ENCODE data around the gene TXNDC16.
"Not testable (repeated sequence)": the region's sequence is repeated elsewhere in the genome, so short reads cannot be mapped to it uniquely, and the experiment has no call there.

The TXNDC16 gene

DNA sequence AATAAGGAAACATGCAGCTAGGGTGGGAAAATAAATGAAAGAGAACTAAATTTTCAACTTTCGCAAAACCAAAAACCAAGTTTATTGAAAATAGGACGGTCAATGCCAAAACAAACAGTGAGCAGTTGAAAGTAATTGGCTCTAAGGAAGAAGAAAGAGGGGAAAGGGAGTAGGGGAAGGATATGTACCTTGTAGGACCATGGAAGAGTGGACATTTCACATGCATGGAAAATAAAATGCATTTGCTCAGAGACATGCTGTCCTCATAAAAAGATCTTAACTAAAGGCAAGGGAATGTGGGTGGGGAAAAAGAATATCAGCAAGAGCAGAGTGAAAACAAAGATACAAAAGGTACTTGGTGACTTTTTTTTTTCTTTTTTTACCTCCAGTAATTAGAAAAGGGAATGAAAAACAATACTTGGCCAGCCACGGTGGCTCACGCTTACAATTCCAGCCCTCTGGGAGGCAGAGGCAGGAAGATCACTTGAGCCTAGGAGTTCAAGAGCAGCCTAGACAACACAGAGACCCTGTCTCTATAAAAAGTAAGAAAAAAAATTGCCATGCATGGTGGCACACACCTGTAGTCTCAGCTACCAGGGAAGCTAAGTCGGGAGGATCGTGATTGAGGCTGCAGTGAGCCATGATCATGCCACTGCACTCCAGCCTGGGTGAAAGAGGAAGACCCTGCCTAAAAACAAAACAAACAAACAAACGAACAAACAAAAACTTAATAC lies 6.6 kb downstream of the TXNDC16 start:
- DNase-seq (ENCODE audit: low read depth in 2 of 3, low spot score in 1 of 3), result no peak

DNA sequence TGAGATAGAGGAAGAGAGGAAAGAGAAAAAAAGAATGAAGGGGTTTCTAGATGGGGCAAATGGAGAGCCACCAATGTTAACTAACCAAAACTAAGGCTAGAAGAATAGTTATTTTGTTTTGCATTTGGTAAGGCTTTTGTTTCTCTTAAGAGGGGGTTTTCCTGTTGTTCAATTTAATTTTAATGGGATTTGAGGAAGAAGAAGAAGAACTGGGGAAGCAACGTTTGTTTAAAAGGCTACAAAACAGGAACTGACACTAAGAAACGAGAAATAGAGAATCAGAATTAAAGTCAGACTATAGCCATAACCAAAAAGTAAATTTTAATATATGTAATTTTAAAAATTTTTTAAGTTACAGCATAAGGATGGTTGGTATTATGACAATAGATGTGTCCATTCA lies 13.7 kb downstream of the TXNDC16 start:
- no peak for DNase-seq (ENCODE audit: low read depth in 2 of 3, low spot score in 1 of 3)

DNA sequence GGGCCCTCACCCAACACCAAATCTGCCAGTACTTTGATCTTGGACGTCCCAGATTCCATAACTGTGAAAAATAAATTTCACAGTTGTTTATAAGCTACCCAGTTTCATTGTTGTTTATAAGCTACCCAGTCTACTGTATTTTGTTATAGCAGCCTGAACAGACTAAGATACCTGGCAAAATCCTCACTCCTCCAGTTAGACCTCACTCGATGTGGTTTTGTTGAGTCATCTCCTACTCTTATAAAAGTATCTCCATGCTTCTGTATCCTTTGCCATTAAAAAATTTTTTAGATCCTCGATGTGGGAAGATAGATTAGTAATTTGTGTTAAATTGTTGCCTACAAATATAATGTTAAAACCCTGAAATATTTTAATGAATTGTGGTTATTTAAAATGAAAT lies 16.0 kb downstream of the TXNDC16 start:
- DNase-seq (ENCODE audit: low read depth in 2 of 3, low spot score in 1 of 3), result no peak

GRCh38 chr14:52531481-52531880 lies 20.8 kb downstream of the TXNDC16 start:
- DNase-seq (ENCODE audit: low read depth in 2 of 3, low spot score in 1 of 3), result no peak

- DNase-seq (ENCODE audit: low read depth in 2 of 3, low spot score in 1 of 3), result no peak
Observed at GRCh38 chr14:52527052-52527451, 25.3 kb downstream of the TXNDC16 start.

- no peak for DNase-seq (ENCODE audit: low read depth in 2 of 3, low spot score in 1 of 3)
Observed at GRCh38 chr14:52522581-52523345, 29.5 kb downstream of the TXNDC16 start.

DNA sequence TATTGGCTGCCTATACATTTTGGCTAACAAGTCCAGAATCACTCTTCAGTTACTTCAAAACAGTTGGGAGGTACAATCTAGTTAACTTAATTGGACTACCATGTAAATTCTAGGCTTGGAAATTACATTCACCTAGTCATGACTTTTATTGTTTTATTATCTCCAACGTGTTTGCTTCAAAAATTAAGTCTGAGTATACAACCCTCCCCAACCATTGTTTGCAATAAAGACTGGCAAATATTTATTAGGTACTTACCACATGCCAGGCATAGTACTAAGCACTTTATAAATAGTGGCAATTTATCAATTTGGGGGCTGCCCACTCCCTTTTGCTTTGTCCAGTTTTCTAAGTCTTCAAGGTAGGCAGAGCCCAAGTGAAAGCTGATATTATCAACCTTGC lies 30.3 kb downstream of the TXNDC16 start:
- DNase-seq (ENCODE audit: low read depth in 2 of 3, low spot score in 1 of 3), result no peak

DNA sequence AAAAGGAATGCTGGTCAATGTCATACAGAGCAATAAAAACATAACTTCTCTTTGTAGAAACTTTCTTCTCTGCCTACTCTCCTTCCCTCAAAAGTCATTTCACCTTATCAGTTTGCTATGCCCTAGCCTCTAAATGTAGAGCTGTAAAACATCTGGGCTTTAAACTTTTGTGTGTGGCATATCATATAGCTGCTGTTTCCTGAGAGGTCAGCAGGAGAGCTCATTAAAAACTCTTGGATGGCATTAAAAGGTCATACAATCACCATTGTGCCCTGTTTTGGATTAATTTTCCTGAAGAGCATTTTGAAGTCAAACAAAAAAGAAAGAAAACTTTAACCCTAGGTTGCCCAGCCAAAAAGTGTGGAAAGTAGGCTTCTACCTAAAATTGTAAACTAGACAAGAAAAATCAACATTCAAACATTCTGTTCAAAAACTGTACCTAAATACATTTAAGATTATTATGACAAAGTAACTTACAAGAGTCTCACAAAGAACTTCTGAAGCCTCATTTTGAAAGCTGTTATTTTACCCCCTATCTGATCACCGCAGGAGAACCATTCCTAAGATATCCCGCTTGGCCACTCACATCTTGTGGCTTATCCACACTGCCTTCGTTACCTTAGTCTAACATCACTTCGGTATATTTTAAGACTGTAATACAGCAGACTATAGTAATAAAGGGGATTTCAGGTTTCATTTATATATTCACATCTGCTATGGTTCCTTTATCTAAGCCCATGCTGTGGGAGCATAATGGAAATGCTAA lies 38.1 kb downstream of the TXNDC16 start:
- no peak for DNase-seq (ENCODE audit: low read depth in 2 of 3, low spot score in 1 of 3)

DNA sequence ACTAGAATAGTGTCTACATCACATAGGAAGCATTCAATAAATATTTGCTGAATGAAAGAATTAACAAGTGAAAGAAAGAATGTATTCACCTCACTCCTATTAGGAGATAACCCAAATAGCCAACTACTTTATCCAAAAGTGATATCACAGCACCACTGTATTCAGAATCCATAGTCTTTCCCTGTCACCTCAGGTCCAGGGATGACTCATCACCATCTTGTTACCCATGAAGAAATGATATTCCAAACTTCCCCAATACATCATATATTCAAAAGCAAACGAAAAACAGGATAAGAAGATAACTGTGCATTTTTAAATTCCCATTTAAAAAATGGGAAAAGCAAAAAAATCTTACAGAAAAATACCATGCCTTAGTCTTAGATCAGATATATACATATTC lies 39.1 kb downstream of the TXNDC16 start:
- DNase-seq (ENCODE audit: low read depth in 2 of 3, low spot score in 1 of 3), result no peak

DNA sequence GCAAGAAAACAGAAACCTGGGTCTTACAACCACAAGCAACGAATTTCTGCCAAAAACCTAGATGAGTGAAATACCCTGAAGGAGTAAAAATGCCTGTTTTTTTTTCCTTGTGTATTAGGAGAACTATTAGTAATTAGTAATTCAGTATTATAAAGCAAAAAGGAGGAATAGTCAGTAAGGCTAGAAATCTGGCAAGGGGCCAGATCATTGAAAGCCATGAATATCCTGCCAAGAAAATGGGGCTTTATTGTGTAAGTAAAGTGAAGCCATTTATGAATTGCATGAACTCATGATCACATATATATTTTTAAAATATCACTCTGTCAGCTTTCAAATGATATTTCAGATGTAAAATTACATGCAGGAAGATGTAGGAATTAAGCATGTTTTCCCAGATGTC lies 57.9 kb downstream of the TXNDC16 start:
- DNase-seq (ENCODE audit: low read depth in 2 of 3, low spot score in 1 of 3), result no peak

- DNase-seq (ENCODE audit: low read depth in 2 of 3, low spot score in 1 of 3), result no peak
Observed at GRCh38 chr14:52485350-52485960, 66.8 kb downstream of the TXNDC16 start.

DNA sequence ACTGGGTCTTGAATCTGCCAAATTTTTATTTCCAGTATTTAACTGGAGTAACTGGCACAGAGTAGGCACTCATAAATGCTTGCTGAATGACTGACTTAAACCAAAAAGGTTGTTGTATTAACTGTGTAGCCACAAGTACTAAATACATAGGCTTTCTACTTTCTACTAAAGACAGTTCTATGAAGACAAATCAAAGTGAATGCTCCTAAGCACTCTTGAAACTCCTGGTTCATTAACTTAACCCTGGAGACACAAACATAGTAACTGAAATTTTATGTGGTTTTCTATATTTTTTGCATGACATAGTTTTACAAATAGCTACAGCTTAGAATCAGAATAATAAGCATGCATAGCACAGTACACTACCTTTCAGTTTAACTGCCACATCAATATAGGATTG lies 70.4 kb downstream of the TXNDC16 start:
- DNase-seq (ENCODE audit: low read depth in 2 of 3, low spot score in 1 of 3), result no peak

DNA sequence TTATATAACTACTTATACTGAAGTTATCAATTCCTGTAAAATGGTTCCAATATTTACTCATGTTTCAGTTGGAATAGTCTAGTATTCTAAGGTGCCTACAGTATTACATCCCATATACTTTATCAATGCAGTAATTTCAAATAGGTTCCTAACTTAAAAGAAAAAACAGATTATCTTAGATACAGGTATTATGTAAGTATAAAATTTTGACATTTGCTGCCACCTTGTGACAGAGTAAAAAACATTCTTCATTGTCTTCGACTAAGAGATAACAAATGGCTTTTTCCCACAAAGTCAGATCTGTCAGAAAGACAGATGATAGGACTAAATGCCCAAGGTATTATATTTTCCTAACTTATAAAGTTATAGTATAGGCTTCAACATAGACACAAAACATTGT lies 78.7 kb downstream of the TXNDC16 start:
- no peak for DNase-seq (ENCODE audit: low read depth in 2 of 3, low spot score in 1 of 3)

GRCh38 chr14:52472728-52473127 lies 79.6 kb downstream of the TXNDC16 start:
- no peak for DNase-seq (ENCODE audit: low read depth in 2 of 3, low spot score in 1 of 3)

GRCh38 chr14:52472251-52472650 lies 80.1 kb downstream of the TXNDC16 start:
- not testable (repeated sequence) for DNase-seq (ENCODE audit: low read depth in 2 of 3, low spot score in 1 of 3)

- DNase-seq (ENCODE audit: low read depth in 2 of 3, low spot score in 1 of 3), result no peak
Observed at GRCh38 chr14:52467515-52468266, 84.6 kb downstream of the TXNDC16 start.

DNA sequence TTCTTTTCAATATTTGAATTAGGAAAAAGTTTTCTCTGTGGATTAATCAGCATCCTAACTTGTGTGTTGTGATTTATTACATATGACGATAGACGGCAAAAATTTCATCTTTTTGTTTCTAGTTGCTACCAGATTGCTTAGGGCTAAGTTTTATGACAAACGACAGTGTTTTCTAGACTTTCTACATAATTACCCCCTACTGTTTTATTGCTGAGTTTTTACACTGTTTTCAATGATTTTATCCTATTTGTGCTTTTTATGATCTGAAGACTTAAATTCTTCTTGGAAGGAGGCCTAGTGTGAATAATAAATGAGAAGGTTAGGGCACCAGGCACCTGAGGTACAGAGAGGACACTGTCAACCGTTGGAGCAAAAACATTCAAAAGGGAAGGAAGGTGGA lies 88.1 kb downstream of the TXNDC16 start:
- DNase-seq (ENCODE audit: low read depth in 2 of 3, low spot score in 1 of 3), result no peak

DNA sequence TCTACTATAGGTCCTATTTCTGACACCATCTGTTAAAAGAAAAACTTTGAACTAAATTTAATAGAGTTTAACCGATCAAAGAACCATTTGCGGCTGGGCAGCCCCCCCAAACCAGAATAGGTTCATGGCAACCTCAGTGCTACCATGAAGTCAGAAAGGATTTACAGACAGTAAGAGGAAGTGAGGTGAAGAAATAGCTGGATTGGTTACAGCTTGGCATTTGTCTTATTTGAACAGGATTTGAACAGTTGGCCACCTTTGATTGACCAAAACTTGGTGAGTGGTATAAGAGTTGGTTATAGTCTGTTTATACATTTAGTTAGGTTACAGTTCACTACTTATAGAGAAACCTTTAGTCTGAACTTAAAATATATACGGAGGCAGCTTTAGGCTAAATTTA lies 88.9 kb downstream of the TXNDC16 start:
- no peak for DNase-seq (ENCODE audit: low read depth in 2 of 3, low spot score in 1 of 3)

DNA sequence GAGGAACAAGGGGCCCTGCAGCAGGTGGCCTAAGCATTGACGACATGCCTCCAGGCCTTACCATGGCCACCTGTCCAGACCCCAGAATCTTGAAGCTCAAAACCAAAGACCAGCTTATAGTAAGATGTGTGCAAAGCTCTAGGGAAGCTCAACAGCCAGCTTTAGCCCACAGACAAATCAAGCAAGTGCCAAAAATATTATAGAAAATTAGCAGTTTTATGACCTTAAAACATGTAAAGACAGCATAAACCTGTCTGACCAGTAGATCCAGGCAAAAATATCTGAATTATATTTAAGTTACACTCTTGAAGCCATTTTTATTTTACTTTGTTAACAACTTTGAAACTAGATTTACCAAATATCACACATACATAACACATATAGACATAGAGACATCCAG lies 90.6 kb downstream of the TXNDC16 start:
- DNase-seq (ENCODE audit: low read depth in 2 of 3, low spot score in 1 of 3), result no peak

DNA sequence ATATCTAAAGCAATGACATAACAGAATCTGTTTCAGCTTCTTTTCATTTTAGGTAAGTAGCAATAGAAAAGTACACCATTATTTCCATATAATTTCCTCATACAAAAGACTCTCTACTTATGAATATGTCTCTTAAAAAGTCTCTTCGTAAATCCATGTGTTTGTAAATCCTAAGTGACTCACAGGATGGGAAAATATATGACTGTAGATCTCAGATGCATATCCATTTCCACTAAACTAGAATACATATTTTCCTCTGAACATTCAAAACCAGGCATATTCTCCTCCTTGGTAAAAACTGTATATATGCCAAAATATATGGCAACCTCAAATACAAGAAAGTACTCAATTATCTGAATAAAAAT lies 93.6 kb downstream of the TXNDC16 start:
- no peak for DNase-seq (ENCODE audit: low read depth in 2 of 3, low spot score in 1 of 3)

- no peak for DNase-seq (ENCODE audit: low read depth in 2 of 3, low spot score in 1 of 3)
Observed at GRCh38 chr14:52457411-52457810, 94.9 kb downstream of the TXNDC16 start.
